ENCODE measurements around the gene CFAP20. TPM values are rescaled to one million over a fixed set of nuclear protein-coding genes. Genes with fewer than 3 reads are reported as not detected.

Gene CFAP20
- 10 to 100 TPM; 12.6 to 43.3 (median 26.4) TPM for total RNA-seq

DNA sequence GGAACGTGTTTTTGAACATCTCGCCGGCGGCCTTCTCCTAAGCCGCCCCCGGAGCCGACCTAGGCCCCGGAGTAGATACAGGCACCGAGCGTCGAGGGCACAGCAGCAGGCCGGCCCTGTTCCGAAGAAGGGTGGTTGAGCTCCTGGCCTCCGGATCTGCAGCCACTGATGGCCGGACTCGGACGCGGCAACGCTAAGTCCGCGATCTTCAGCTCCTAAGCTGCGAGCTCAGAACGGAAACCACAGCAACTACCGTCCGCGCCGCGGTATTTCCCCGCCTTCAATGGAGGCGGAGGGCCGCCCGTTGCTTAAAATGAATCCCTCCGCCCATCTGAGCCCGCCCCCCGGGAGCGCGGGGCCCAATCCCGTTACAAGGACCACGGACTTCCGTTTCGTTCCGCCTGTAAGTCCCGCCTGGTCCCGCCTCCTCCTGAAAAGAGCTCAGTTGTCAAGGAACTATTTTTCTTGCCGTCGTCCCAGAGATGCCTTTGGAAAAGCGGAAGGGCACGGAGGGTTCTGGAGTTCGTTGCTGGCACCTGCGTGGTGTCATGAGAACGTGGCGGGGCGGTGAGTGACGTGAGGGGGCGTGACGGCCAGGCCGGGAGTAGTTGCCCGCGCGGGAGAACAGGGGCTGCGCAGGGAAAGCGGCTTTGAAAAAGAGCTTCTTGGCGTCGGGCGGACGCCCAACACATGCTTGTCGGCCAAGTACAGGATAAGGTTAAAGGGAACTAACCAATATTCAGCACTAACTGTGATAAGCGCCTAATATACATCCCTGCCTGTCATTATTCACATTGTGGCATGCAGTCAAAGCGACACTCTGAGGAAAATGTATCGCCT lies at the start of gene CFAP20:
Gene CFAP20 (minus strand): TSS at position 285 of the 840 bp plus-strand sequence. CDS start 266 bp downstream, at position 19.
- peak in 3 of 4 donors; percentile 69 to 90 (median 88) for TF ChIP-seq POLR2A (IDR thresholded peaks at IDR 0.05)
- TF ChIP-seq, protein P1, sequence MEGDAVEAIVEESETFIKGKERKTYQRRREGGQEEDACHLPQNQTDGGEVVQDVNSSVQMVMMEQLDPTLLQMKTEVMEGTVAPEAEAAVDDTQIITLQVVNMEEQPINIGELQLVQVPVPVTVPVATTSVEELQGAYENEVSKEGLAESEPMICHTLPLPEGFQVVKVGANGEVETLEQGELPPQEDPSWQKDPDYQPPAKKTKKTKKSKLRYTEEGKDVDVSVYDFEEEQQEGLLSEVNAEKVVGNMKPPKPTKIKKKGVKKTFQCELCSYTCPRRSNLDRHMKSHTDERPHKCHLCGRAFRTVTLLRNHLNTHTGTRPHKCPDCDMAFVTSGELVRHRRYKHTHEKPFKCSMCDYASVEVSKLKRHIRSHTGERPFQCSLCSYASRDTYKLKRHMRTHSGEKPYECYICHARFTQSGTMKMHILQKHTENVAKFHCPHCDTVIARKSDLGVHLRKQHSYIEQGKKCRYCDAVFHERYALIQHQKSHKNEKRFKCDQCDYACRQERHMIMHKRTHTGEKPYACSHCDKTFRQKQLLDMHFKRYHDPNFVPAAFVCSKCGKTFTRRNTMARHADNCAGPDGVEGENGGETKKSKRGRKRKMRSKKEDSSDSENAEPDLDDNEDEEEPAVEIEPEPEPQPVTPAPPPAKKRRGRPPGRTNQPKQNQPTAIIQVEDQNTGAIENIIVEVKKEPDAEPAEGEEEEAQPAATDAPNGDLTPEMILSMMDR (IDR thresholded peaks at IDR 0.05): peak in 1 of 6 experiments; percentile 28
- TF ChIP-seq POLR2AphosphoS5 (IDR thresholded peaks at IDR 0.05): peak; percentile 88 to 96
- TF ChIP-seq EP300 (IDR thresholded peaks at IDR 0.05): peak in 2 of 4 donors; percentile 10 to 71
- Histone ChIP-seq H3K4me3 (peak within 1 kb of the TSS; percentile 74 to 93 (median 82)), H3K9me3 (no peaks in the 10 kb centered on the region), H3K36me3 (no peaks in the 10 kb centered on the region), H3K27me3 (no peaks in the 10 kb centered on the region), H3K27ac (peak within 1 kb of the TSS; percentile 76 to 92 (median 87)), H3K4me1 (peaks cover 27 to 48% (median 34%) of the 10 kb centered on the region in 4 donors)
- DNase-seq (peak; percentile 99), ATAC-seq (ENCODE audit: low FRiP score in 2 of 2) (peak; percentile 98 to 99)
- 2 to 16% methylated on average over 8 to 54 of the region's 70 CpGs for WGBS, 2 donors

DNA sequence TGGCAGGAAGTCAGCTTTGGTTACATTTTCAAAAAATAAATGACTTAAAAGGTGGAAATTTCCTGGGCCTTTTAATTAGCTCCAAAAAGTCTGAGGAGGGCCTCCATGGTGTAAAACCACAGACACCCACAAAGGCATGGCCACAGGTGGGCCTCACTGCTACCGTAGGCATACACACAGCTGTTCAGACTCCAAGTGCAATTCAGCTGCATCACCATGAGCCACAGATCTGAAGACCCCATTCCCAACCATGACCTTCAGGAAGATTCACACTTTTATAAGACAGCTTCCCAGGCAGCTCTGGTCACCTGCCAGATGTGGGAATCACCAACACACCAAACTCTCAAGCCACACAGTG lies 48.2 kb upstream of the CFAP20 start:
- no peaks in the 10 kb centered on the region for H3K27me3 ChIP-seq
- TF ChIP-seq POLR2A (IDR thresholded peaks at IDR 0.05) (no peak), POLR2AphosphoS5 (IDR thresholded peaks at IDR 0.05) (no peak), EP300 (IDR thresholded peaks at IDR 0.05) (no peak)
- TF ChIP-seq, protein P1 (IDR thresholded peaks at IDR 0.05): no peak
- DNase-seq (no peak), ATAC-seq (ENCODE audit: low FRiP score in 2 of 2) (no peak)
- no peak overlapping the region for H3K27ac ChIP-seq
- WGBS, 2 donors: 71 to 86% methylated on average over 1 of the region's 1 CpG
- H3K4me1 ChIP-seq: no peaks in the 10 kb centered on the region
- H3K4me3 ChIP-seq: no peak overlapping the region
- H3K9me3 ChIP-seq: no peaks in the 10 kb centered on the region
- peaks cover 2 to 69% (median 10%) of the 10 kb centered on the region in 4 donors for H3K36me3 ChIP-seq

DNA sequence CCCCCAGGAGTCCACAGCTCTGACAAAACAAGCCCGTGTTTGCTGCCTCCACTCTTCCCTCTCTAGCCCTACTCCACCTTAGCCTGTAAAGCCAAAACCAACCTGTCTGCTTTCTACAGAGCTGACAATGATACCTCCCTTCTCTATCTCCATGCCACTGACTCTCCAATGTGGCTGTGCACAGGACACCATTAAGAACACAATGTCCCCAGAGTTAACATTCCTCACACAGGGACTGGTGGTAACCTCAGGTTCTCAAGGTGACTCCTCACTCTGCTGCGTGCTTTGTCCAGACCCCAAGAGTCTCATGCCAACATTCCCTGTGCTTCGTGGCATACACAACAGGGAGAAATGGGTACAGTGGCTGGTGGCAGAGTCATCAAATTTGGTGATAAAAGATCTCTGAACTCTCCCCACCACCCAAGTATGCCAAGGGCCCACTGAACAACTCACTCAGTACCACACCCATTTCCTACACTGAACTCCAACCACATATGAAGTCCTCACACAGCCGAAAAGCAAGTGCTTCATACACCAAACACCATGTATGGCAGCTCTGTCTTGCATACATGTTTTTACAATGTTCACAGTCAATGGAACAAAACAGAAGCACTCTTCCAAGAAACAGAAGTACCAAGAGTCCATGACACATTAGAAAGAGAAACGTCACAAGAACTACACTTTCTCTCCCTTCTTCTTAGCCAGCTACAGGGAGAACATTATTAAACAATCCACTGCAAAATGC lies 47.6 kb upstream of the CFAP20 start:
- Histone ChIP-seq H3K4me1 (no peaks in the 10 kb centered on the region), H3K36me3 (peaks cover 2 to 71% (median 12%) of the 10 kb centered on the region in 4 donors), H3K27ac (no peak overlapping the region), H3K4me3 (no peak overlapping the region), H3K27me3 (no peaks in the 10 kb centered on the region), H3K9me3 (no peaks in the 10 kb centered on the region)
- DNase-seq: no peak
- no peak for ATAC-seq (ENCODE audit: low FRiP score in 2 of 2)
- 85 to 88% methylated on average over 5 of the region's 5 CpGs for WGBS, 2 donors
- TF ChIP-seq EP300 (IDR thresholded peaks at IDR 0.05) (no peak), POLR2A (IDR thresholded peaks at IDR 0.05) (no peak), POLR2AphosphoS5 (IDR thresholded peaks at IDR 0.05) (no peak)
- TF ChIP-seq, protein P1 (IDR thresholded peaks at IDR 0.05): no peak

DNA sequence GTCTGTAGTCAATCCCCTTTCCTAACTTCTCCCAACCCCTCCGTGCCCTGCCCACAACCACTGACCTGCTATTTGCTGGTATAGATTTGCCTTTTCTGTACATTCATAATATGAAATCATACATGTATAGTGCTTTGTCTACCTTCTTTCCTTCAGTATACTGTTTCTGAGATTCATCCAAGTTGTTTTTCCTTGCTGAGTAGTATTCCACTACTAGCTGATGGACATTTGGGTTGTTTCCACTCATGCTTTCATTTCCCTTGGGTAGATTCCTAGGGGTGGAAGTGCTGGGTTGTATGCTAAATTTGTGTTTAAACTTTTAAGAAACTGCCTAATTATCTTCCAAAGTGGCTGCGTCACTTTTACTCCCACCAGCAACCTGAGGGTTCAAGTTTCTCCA lies 41.0 kb upstream of the CFAP20 start:
- no peak overlapping the region for H3K4me3 ChIP-seq
- H3K27ac ChIP-seq: no peak overlapping the region
- no peak for DNase-seq
- peaks cover 0 to 3% (median 0%) of the 10 kb centered on the region in 4 donors for H3K4me1 ChIP-seq
- H3K27me3 ChIP-seq: no peaks in the 10 kb centered on the region
- 95 to 100% methylated on average over 2 of the region's 2 CpGs for WGBS, 2 donors
- H3K9me3 ChIP-seq: no peaks in the 10 kb centered on the region
- TF ChIP-seq POLR2AphosphoS5 (IDR thresholded peaks at IDR 0.05): no peak
- TF ChIP-seq EP300 (IDR thresholded peaks at IDR 0.05): no peak
- H3K36me3 ChIP-seq: peaks cover 22 to 94% (median 61%) of the 10 kb centered on the region in 4 donors
- no peak for ATAC-seq (ENCODE audit: low FRiP score in 2 of 2)

DNA sequence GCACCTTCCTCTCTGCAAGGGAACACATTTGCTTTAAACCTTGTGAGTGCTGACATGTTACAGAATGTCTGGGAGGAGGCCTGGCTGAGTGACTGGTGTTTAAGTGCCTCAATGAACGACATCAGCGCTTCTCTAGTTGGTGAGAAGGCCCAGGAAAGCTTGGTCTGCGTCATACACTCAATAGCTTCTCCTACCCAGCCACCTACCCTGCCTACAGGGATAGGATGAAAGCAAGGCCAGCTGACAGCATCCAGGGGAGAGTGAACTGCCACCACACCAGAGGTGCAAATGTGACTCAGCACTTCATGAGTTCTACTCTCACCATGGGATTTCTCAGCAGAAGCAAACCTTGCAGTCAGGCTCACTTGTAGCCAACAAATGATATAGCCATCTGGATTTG lies 31.7 kb upstream of the CFAP20 start:
- H3K27me3 ChIP-seq: no peaks in the 10 kb centered on the region
- DNase-seq (no peak), ATAC-seq (ENCODE audit: low FRiP score in 2 of 2) (no peak)
- no peak overlapping the region for H3K27ac ChIP-seq
- WGBS, 2 donors: 52 to 74% methylated on average over 3 of the region's 3 CpGs
- peaks cover 26 to 83% (median 40%) of the 10 kb centered on the region in 4 donors for H3K36me3 ChIP-seq
- H3K4me1 ChIP-seq: peaks cover 0 to 4% (median 2%) of the 10 kb centered on the region in 4 donors
- no peaks in the 10 kb centered on the region for H3K9me3 ChIP-seq
- H3K4me3 ChIP-seq: no peak overlapping the region
- no peak for TF ChIP-seq POLR2A (IDR thresholded peaks at IDR 0.05)
- no peak for TF ChIP-seq POLR2AphosphoS5 (IDR thresholded peaks at IDR 0.05)
